GM12875 (cell line): Measurements from ENCODE around the gene DOCK11.
"Not testable (repeated sequence)": the region's sequence is repeated elsewhere in the genome, so short reads cannot be mapped to it uniquely, and the experiment has no call there.

ENCODE experiments used
- H3K4me3 ChIP-seq: one replicate; pipeline ENCODE4 v1.5.1; 2011; ENCODE audit warnings: low read depth, low read length, control low read depth
- CTCF ChIP-seq: IDR thresholded peaks from 2 replicates; pipeline ENCODE4 v1.5.1; 2011; ENCODE audit warnings: low read depth, mild to moderate bottlenecking, control low read depth, inconsistent platforms, low read length, moderate library complexity, borderline replicate concordance; ENCODE audit not compliant: insufficient read depth

The DOCK11 gene

GRCh38 chrX:118726887-118727685, 231.5 kb downstream of the DOCK11 start, which contains the start of gene IL13RA1:
Gene IL13RA1 (plus strand): TSS chrX:118727606. CDS start chrX:118727639, 33 bp downstream.
- H3K4me3 ChIP-seq = peak within 1 kb of the TSS; percentile 53
- no peak for TF ChIP-seq CTCF

GRCh38 chrX:118727686-118728339, 232.2 kb downstream of the DOCK11 start:
- TF ChIP-seq CTCF = no peak
- peak overlapping the region; percentile 53 for H3K4me3 ChIP-seq

GRCh38 chrX:118729042-118729652, 233.5 kb downstream of the DOCK11 start:
- no peak for TF ChIP-seq CTCF
- H3K4me3 ChIP-seq = no peak overlapping the region

- H3K4me3 ChIP-seq = no peak overlapping the region
- no peak for TF ChIP-seq CTCF
Measured at GRCh38 chrX:118730500-118731247, 235.1 kb downstream of the DOCK11 start.

GRCh38 chrX:118732551-118732950, 236.9 kb downstream of the DOCK11 start:
- H3K4me3 ChIP-seq = not testable (repeated sequence)

GRCh38 chrX:118734909-118735308, 239.3 kb downstream of the DOCK11 start:
- H3K4me3 ChIP-seq = no peak overlapping the region
- no peak for TF ChIP-seq CTCF
